ENCODE measurements around the gene SSPN.

GRCh38 chr12:26233631-26234030, 38.3 kb downstream of the SSPN start:
- TF ChIP-seq KDM1A (IDR thresholded peaks at IDR 0.05): no peak
- TF ChIP-seq ZFPM2 (CRISPR knock-in tag; IDR thresholded peaks at IDR 0.05): no peak
- TF ChIP-seq MAFF (IDR thresholded peaks at IDR 0.05; ENCODE audit: low read length): no peak

All from K562 (cell line).